H9 (cell line): Measurements from ENCODE around the gene HOXD12. TPM values are rescaled to one million over a fixed set of nuclear protein-coding genes. Genes with fewer than 3 reads are reported as not detected.

Experiments used
- DNase-seq: peaks from one replicate; pipeline ENCODE4 v3.0.0-alpha.2; 2017
- H2AFZ ChIP-seq: one replicate; pipeline ENCODE4 v1.6.1; 2013; ENCODE audit warnings: mild to moderate bottlenecking, low read length, control low read depth, moderate library complexity
- H2AK5ac ChIP-seq: 2 replicates; pipeline ENCODE4 v1.6.1; 2013; ENCODE audit warnings: low read length, control low read depth, mixed read lengths; ENCODE audit not compliant: insufficient read length
- H2BK120ac ChIP-seq: one replicate; pipeline ENCODE4 v1.6.1; 2013; ENCODE audit warnings: low read depth, mild to moderate bottlenecking, low read length, control low read depth, inconsistent platforms; ENCODE audit not compliant: poor library complexity, severe bottlenecking
- H2BK12ac ChIP-seq: 2 replicates; pipeline ENCODE4 v1.6.1; 2013; ENCODE audit warnings: low read length, control low read depth, mixed read lengths, low read depth; ENCODE audit not compliant: insufficient read length
- H2BK15ac ChIP-seq: 2 replicates; pipeline ENCODE4 v1.6.1; 2013; ENCODE audit warnings: low read depth, low read length, control low read depth
- H2BK20ac ChIP-seq: one replicate; pipeline ENCODE4 v1.6.1; 2013; ENCODE audit warnings: low read depth, mild to moderate bottlenecking, low read length, control low read depth, inconsistent platforms; ENCODE audit not compliant: poor library complexity, severe bottlenecking
- H2BK5ac ChIP-seq: 2 replicates; pipeline ENCODE4 v1.6.1; 2013; ENCODE audit warnings: low read length, control low read depth, mixed read lengths; ENCODE audit not compliant: insufficient read length
- H3K14ac ChIP-seq: 2 replicates; pipeline ENCODE4 v1.6.1; 2013; ENCODE audit warnings: low read length, control low read depth; ENCODE audit not compliant: insufficient read depth
- H3K18ac ChIP-seq: 2 replicates; pipeline ENCODE4 v1.6.1; 2013; ENCODE audit warnings: low read depth, mild to moderate bottlenecking, mixed read lengths, low read length, control low read depth; ENCODE audit not compliant: insufficient read length
- H3K23ac ChIP-seq: 2 replicates; pipeline ENCODE4 v1.6.1; 2013; ENCODE audit warnings: low read length, control low read depth, mixed read lengths, low read depth; ENCODE audit not compliant: insufficient read length
- H3K23me2 ChIP-seq: 2 replicates; pipeline ENCODE4 v1.6.1; 2013; ENCODE audit warnings: low read depth, mild to moderate bottlenecking, mixed read lengths, low read length, control low read depth; ENCODE audit not compliant: insufficient read length, poor library complexity, severe bottlenecking
- H3K27ac ChIP-seq: 2 replicates; pipeline ENCODE4 v1.5.1; 2013; ENCODE audit warnings: low read length, control low read depth, mixed read lengths, low read depth; ENCODE audit not compliant: insufficient read length
- H3K27me3 ChIP-seq: 2 replicates; pipeline ENCODE4 v1.6.1; 2013; ENCODE audit warnings: low read length, control low read depth, inconsistent platforms; ENCODE audit not compliant: insufficient read depth
- H3K4ac ChIP-seq: 2 replicates; pipeline ENCODE4 v1.6.1; 2013; ENCODE audit warnings: low read depth, mild to moderate bottlenecking, control low read depth, inconsistent platforms, low read length, moderate library complexity
- H3K4me1 ChIP-seq: 2 replicates; pipeline ENCODE4 v1.6.1; 2013; ENCODE audit warnings: low read length, control low read depth, inconsistent platforms; ENCODE audit not compliant: insufficient read depth
- H3K4me2 ChIP-seq: 2 replicates; pipeline ENCODE4 v1.6.1; 2013; ENCODE audit warnings: low read length, control low read depth, mixed read lengths; ENCODE audit not compliant: insufficient read length, insufficient read depth
- H3K56ac ChIP-seq: 2 replicates; pipeline ENCODE4 v1.6.1; 2013; ENCODE audit warnings: low read depth, mild to moderate bottlenecking, mixed read lengths, low read length, control low read depth; ENCODE audit not compliant: insufficient read length
- H3K79me1 ChIP-seq: 2 replicates; pipeline ENCODE4 v1.6.1; 2013; ENCODE audit warnings: low read depth, mild to moderate bottlenecking, moderate library complexity, low read length, control low read depth, inconsistent platforms; ENCODE audit not compliant: insufficient read depth, poor library complexity, severe bottlenecking
- H3K79me2 ChIP-seq: 2 replicates; pipeline ENCODE4 v1.6.1; 2013; ENCODE audit warnings: low read length, control low read depth, inconsistent platforms; ENCODE audit not compliant: insufficient read depth
- H3K9ac ChIP-seq: 2 replicates; pipeline ENCODE4 v1.6.1; 2013; ENCODE audit warnings: low read length, control low read depth, mixed read lengths; ENCODE audit not compliant: insufficient read length; ENCODE audit errors: extremely low read depth
- H3K9me3 ChIP-seq: one replicate; pipeline ENCODE4 v1.6.1; 2013; ENCODE audit warnings: low read depth, low read length, inconsistent platforms; ENCODE audit not compliant: control insufficient read depth
- H3T11ph ChIP-seq: one replicate; pipeline ENCODE4 v1.6.1; 2013; ENCODE audit warnings: mild to moderate bottlenecking, low read length, control low read depth, inconsistent platforms
- H4K20me1 ChIP-seq: one replicate; pipeline ENCODE4 v1.6.1; 2013; ENCODE audit not compliant: control insufficient read depth, insufficient read length, insufficient read depth
- H4K5ac ChIP-seq: 2 replicates; pipeline ENCODE4 v1.6.1; 2013; ENCODE audit warnings: low read depth, mild to moderate bottlenecking, mixed read lengths, low read length, control low read depth; ENCODE audit not compliant: insufficient read length
- H4K8ac ChIP-seq: replicated peaks from 2 replicates; pipeline ENCODE4 v1.6.1; 2013; ENCODE audit warnings: low read length, control low read depth, mixed read lengths, low read depth; ENCODE audit not compliant: insufficient read length
- H4K91ac ChIP-seq: 2 replicates; pipeline ENCODE4 v1.6.1; 2013; ENCODE audit warnings: low read depth, mild to moderate bottlenecking, moderate library complexity, mixed read lengths, low read length, control low read depth; ENCODE audit not compliant: insufficient read length
- H3K27ac Mint-ChIP-seq, 3 experiments: 2 replicates in 2 of 3; 3 replicates in 1 of 3; pipeline ENCODE4 v1.8.0; 2020 to 2021; ENCODE audit warnings: mixed read lengths in 3 of 3, mild to moderate bottlenecking in 1 of 3, moderate library complexity in 1 of 3
- H3K27me3 Mint-ChIP-seq: 2 replicates; pipeline ENCODE4 v1.8.0; 2021; ENCODE audit warnings: low read depth, mild to moderate bottlenecking, moderate library complexity, mixed read lengths
- H3K36me3 Mint-ChIP-seq, 3 experiments: 2 replicates in 2 of 3; 3 replicates in 1 of 3; pipeline ENCODE4 v1.8.0; 2020 to 2021; ENCODE audit warnings: low read depth in 3 of 3, mixed read lengths in 3 of 3; ENCODE audit not compliant: insufficient read depth in 1 of 3
- H3K4me1 Mint-ChIP-seq, 2 experiments: 2 replicates each; pipeline ENCODE4 v1.8.0; 2020; ENCODE audit warnings: mixed read lengths in 2 of 2
- H3K4me3 Mint-ChIP-seq, 2 experiments: 2 replicates in 1 of 2; 3 replicates in 1 of 2; pipeline ENCODE4 v1.8.0; 2020 to 2021; ENCODE audit warnings: mild to moderate bottlenecking in 2 of 2, mixed read lengths in 2 of 2, moderate library complexity in 1 of 2
- H3K9me3 Mint-ChIP-seq, 2 experiments: 2 replicates in 1 of 2; 3 replicates in 1 of 2; pipeline ENCODE4 v1.8.0; 2020; ENCODE audit warnings: mild to moderate bottlenecking in 2 of 2, mixed read lengths in 2 of 2, moderate library complexity in 1 of 2
- CTCF ChIP-seq: fragments of 200-600 bp; sonication (generic); conservative IDR thresholded peaks from 3 replicates; pipeline ENCODE4 v1.8.0; 2021; ENCODE audit warnings: antibody characterized with exemption, mild to moderate bottlenecking
- WGBS: extraction: QIAGEN DNeasy Blood & Tissue Kit; methylation state at CpG from one replicate; pipeline ENCODE4 v1.1.7; 2013; ENCODE audit warnings: missing lambda C conversion rate, low lambda C conversion rate, mixed read lengths; ENCODE audit not compliant: insufficient read length; ENCODE audit errors: extremely low coverage; 5-methylcytosine and 5-hydroxymethylcytosine counted together
- total RNA-seq: library from RNA; stranded (reverse); gene quantifications from 2 replicates; pipeline ENCODE4 v1.2.1, GENCODE V29; 2021

HOXD12 gene
- total RNA-seq, 1 experiment from 2014 or later: not detected

- H2AK5ac ChIP-seq: no peak overlapping the region
- peaks cover 13 to 33% of the 10 kb centered on the region in 2 experiments for H3K4me1 Mint-ChIP-seq
- H3K9me3 Mint-ChIP-seq: peaks cover 5 to 11% of the 10 kb centered on the region in 2 experiments; a peak in 4 of 5 replicates
- peak overlapping the region; percentile 58 to 85 for H3K4me3 Mint-ChIP-seq
- H3K27me3 ChIP-seq: peaks cover 96% of the 10 kb centered on the region
- H3K23me2 ChIP-seq: no peaks in the 10 kb centered on the region
- no peak overlapping the region for H3K23ac ChIP-seq
- no peak overlapping the region for H3K9ac ChIP-seq
- no peak overlapping the region for H3K18ac ChIP-seq
- H3K27ac Mint-ChIP-seq: no peak overlapping the region
- no peak overlapping the region for H3T11ph ChIP-seq
- H3K79me1 ChIP-seq: no peaks in the 10 kb centered on the region
- peak overlapping the region; percentile 33 for H3K4me2 ChIP-seq
- no peak overlapping the region for H2BK20ac ChIP-seq
- no CpG with 5 or more reads among the region's 49 CpGs for WGBS
- H2AFZ ChIP-seq: no peak overlapping the region
- H2BK15ac ChIP-seq: no peak overlapping the region
- TF ChIP-seq CTCF: peak; percentile 65
- H3K27me3 Mint-ChIP-seq: peaks cover 98% of the 10 kb centered on the region
- no peak overlapping the region for H4K91ac ChIP-seq
- H3K9me3 ChIP-seq: no peaks in the 10 kb centered on the region
- no peak overlapping the region for H2BK120ac ChIP-seq
- H3K79me2 ChIP-seq: no peaks in the 10 kb centered on the region
- no peak overlapping the region for H3K27ac ChIP-seq
- no peak overlapping the region for H2BK12ac ChIP-seq
- no peak overlapping the region for H3K4ac ChIP-seq
- H3K56ac ChIP-seq: no peak overlapping the region
- peaks cover 0 to 3% (median 0%) of the 10 kb centered on the region in 3 experiments; a peak in 2 of 7 replicates for H3K36me3 Mint-ChIP-seq
- H4K8ac ChIP-seq: no peak overlapping the region
- peak; percentile 85 for DNase-seq
- peaks cover 3% of the 10 kb centered on the region; the same call in 1 of the 2 replicates for H3K4me1 ChIP-seq
- H4K5ac ChIP-seq: no peak overlapping the region
- no peak overlapping the region for H2BK5ac ChIP-seq
- H4K20me1 ChIP-seq: no peaks in the 10 kb centered on the region
- H3K14ac ChIP-seq: no peak overlapping the region
Observed at GRCh38 chr2:176088048-176088936, 11.3 kb upstream of the HOXD12 start.
